GM12872 (cell line): ENCODE measurements around the gene CA10.

Experiments used
- TF ChIP-seq, protein P1 (sequence below): IDR thresholded peaks from 3 replicates; pipeline ENCODE4 v1.5.1; 2011; ENCODE audit warnings: low read depth, mild to moderate bottlenecking, low read length, moderate library complexity; ENCODE audit not compliant: insufficient read depth

CA10 gene

DNA sequence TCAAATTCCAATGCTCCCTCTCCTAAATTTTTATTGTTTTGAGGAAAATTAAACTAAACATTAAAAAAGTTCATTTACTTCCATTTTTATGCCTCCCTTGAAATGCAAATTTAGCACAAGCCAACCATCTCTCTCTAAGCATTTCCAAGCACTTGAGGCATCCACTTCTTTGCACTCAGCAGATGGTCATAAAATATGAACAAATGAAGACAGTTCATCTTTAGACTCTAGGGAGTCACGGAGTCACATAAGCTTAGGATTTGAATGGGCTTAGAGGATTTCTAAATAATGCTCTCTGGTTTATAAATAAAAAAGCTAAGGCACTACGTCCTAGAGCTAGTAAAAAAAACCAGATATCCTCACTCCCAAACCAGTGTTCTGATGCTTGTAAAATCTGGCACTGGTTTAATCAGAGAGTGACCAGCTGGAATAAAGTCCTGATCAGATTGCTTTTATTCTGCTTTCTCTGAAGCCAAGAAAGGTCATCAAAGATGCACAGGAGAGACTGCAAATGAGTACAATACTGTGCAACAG, 204.2 kb downstream of the CA10 start:
- TF ChIP-seq, protein P1, sequence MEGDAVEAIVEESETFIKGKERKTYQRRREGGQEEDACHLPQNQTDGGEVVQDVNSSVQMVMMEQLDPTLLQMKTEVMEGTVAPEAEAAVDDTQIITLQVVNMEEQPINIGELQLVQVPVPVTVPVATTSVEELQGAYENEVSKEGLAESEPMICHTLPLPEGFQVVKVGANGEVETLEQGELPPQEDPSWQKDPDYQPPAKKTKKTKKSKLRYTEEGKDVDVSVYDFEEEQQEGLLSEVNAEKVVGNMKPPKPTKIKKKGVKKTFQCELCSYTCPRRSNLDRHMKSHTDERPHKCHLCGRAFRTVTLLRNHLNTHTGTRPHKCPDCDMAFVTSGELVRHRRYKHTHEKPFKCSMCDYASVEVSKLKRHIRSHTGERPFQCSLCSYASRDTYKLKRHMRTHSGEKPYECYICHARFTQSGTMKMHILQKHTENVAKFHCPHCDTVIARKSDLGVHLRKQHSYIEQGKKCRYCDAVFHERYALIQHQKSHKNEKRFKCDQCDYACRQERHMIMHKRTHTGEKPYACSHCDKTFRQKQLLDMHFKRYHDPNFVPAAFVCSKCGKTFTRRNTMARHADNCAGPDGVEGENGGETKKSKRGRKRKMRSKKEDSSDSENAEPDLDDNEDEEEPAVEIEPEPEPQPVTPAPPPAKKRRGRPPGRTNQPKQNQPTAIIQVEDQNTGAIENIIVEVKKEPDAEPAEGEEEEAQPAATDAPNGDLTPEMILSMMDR, result no peak

DNA sequence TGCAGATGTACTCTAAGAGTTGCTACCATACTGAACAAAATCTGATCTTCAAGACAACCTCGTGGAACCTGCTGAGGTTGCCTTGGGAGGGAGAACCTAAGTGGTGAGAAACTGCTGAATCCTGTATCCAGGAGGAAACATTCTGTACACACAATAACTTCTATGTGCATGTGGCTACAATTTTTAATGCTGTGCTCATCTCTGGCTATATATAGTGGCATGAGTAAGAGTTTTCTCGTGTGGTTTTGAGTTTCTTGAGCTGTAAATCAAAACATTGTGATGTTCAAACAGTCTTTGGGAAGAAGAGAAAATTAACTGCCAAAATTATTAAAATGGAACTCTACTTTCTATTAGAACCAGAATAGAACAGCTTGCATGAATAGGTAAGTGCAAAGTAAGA, 206.8 kb downstream of the CA10 start:
- TF ChIP-seq, protein P1, result no peak

DNA sequence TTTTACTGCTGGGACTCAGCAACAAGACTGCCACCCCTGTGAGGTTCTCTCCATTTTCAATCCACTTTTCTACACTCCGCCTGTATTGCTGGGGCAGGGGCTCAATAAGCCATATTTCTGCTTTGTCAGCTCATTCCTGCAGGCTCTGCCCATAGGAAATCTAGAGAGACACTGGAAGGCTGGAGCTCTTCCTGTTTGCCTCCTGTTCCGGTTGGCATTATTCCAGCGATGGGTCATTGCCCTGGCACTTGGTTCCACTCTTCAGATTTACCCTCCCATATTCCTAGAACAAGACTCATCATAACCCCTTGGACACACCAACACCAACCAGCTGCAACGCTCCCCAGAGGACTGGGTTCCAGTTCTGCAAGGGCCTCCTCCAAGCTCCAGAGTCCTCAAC, 210.4 kb downstream of the CA10 start:
- TF ChIP-seq, protein P1, result no peak

DNA sequence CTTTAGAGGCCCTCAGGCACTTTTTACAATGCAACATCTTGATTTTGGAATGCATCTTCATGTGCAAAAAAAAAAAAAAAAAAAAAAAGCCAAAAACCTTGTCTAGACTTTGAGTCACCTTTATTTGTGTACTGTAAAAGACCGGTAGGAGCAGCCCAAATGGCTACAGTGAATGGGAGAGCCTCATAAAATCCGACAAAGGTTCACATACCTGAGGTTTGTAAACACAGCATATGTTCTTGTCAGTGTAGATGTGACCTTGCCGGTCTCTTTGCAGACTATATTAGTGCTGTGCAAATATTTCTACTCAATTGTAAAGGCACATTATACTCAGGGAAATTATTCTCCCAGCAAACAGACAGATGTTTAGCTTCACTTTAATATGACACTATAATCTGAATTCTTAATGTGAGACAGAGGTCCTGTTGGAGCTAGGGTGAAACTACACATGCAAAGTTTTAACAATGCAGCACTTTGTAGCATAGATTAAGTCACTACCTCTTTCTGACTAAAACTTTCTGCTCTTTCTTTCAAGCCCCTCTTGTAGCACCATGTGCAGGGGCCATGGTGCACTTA, 211.3 kb downstream of the CA10 start:
- TF ChIP-seq, protein P1, result no peak

DNA sequence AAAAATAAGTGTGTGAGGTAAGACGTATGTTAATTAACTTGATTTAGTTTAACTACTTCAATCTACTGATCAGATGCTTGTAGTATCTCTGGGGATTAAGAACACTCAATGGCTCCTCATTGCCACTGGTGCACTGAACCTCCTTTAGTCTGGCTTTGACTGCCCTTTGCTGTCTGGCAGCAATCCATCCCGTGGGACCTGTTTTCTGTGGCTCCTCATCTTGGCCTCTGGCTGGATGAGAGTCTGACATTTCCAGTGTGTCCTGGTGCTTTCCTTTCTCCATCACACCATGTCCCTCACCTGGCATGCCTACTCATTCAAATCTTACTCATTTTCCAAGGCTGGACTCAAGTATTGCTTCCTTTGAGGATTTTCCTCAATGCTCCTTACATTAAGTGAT, 212.2 kb downstream of the CA10 start:
- TF ChIP-seq, protein P1, result no peak

DNA sequence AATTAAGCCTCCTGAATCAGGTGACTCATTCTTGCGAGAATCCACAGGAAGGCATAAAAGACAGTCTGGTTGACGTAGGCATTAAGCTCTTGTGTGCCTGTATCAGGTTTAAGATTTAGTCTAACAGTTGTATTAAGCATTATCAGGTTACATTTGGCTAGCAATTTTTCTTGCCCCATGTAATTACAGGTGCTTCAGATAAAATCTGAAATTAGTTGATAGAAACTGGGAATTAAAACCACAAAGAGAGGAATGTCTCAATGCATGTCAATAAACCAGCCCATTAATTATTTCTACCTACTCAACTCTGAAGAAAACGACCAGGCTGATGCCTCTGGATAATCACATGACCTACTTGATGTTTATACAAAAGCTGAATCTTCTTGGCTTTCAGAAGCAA, 217.2 kb downstream of the CA10 start:
- TF ChIP-seq, protein P1, result no peak

DNA sequence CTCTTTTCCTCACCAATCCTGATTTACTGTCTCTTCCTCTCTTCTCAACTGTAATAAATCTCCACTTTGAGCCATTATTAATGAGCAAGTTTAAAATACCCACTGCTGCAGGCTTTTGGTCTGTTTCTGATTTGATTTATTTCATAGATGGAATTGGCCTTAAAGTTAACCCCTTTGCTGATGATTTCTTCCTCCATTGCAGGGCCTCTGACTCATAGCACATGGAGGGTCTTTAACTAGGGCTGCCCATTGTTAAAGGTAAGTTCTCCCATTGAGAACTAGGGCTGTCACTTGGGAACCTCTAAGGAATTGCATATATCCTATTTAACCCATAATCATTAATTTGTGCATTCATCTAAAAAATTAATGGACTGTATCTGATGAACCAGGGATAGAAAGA, 221.2 kb downstream of the CA10 start:
- TF ChIP-seq, protein P1, result no peak
